ENCODE data around the gene BCAP29.
A peak's percentile ranks its signal among the peaks of the same experiment; 100 is the strongest.

The BCAP29 gene

GRCh38 chr7:107606303-107606702 lies 26.3 kb downstream of the BCAP29 start:
- Histone ChIP-seq H3K27ac (no peak overlapping the region), H3K4me3 (ENCODE audit: low read depth, low read length) (no peak overlapping the region), H3K27me3 (replicated peaks) (no peaks in the 10 kb centered on the region), H3K36me3 (replicated peaks) (peaks cover 7% of the 10 kb centered on the region)
- in situ Hi-C loops (cut with HindIII; ENCODE audit: low pct_ligation_motif_present, low sequenced_read_pairs): no loop called here
- DNase-seq: no peak
- no peak for TF ChIP-seq CTCF (IDR thresholded peaks at IDR 0.05; ENCODE audit: low read depth, low read length, missing control alignments)

GRCh38 chr7:107609811-107610261 lies 29.8 kb downstream of the BCAP29 start:
- DNase-seq: no peak
- no peak for TF ChIP-seq CTCF (IDR thresholded peaks at IDR 0.05; ENCODE audit: low read depth, low read length, missing control alignments)
- Histone ChIP-seq H3K36me3 (replicated peaks) (peaks cover 5% of the 10 kb centered on the region), H3K27ac (no peak overlapping the region), H3K27me3 (replicated peaks) (no peaks in the 10 kb centered on the region), H3K4me3 (ENCODE audit: low read depth, low read length) (no peak overlapping the region)
- in situ Hi-C loops (cut with HindIII; ENCODE audit: low pct_ligation_motif_present, low sequenced_read_pairs): no loop called here

GRCh38 chr7:107610323-107610722 lies 30.3 kb downstream of the BCAP29 start:
- in situ Hi-C loops (cut with HindIII; ENCODE audit: low pct_ligation_motif_present, low sequenced_read_pairs): no loop called here
- no peak for DNase-seq
- Histone ChIP-seq H3K27ac (no peak overlapping the region), H3K36me3 (replicated peaks) (peaks cover 10% of the 10 kb centered on the region), H3K4me3 (ENCODE audit: low read depth, low read length) (no peak overlapping the region), H3K27me3 (replicated peaks) (no peaks in the 10 kb centered on the region)
- TF ChIP-seq CTCF (IDR thresholded peaks at IDR 0.05; ENCODE audit: low read depth, low read length, missing control alignments): no peak

- in situ Hi-C loops (cut with HindIII; ENCODE audit: low pct_ligation_motif_present, low sequenced_read_pairs): no loop called here
- Histone ChIP-seq H3K27ac (no peak overlapping the region), H3K36me3 (replicated peaks) (peaks cover 10% of the 10 kb centered on the region), H3K27me3 (replicated peaks) (no peaks in the 10 kb centered on the region), H3K4me3 (ENCODE audit: low read depth, low read length) (no peak overlapping the region)
- TF ChIP-seq CTCF (IDR thresholded peaks at IDR 0.05; ENCODE audit: low read depth, low read length, missing control alignments): no peak
- no peak for DNase-seq
These were observed 33.4 kb downstream of the BCAP29 start for GRCh38 chr7:107613439-107613838.

- in situ Hi-C loops (cut with HindIII; ENCODE audit: low pct_ligation_motif_present, low sequenced_read_pairs): no loop called here
- H3K36me3 ChIP-seq (replicated peaks): peaks cover 10% of the 10 kb centered on the region
- no peak overlapping the region for H3K4me3 ChIP-seq (ENCODE audit: low read depth, low read length)
- TF ChIP-seq CTCF (IDR thresholded peaks at IDR 0.05; ENCODE audit: low read depth, low read length, missing control alignments): no peak
- no peaks in the 10 kb centered on the region for H3K27me3 ChIP-seq (replicated peaks)
- no peak for DNase-seq
- H3K27ac ChIP-seq: no peak overlapping the region
These were observed 33.9 kb downstream of the BCAP29 start for GRCh38 chr7:107613948-107614347.

GRCh38 chr7:107614425-107614824 lies 34.4 kb downstream of the BCAP29 start:
- TF ChIP-seq CTCF (IDR thresholded peaks at IDR 0.05; ENCODE audit: low read depth, low read length, missing control alignments): no peak
- Histone ChIP-seq H3K27ac (no peak overlapping the region), H3K4me3 (ENCODE audit: low read depth, low read length) (no peak overlapping the region), H3K27me3 (replicated peaks) (no peaks in the 10 kb centered on the region), H3K36me3 (replicated peaks) (peaks cover 7% of the 10 kb centered on the region)
- in situ Hi-C loops (cut with HindIII; ENCODE audit: low pct_ligation_motif_present, low sequenced_read_pairs): no loop called here
- DNase-seq: peak; percentile 14
